ENCODE data around the gene UBQLN1.

UBQLN1 gene

GRCh38 chr9:83724436-83724835, 16.7 kb upstream of the UBQLN1 start:
- ATAC-seq, result no peak
- TF ChIP-seq POU6F1 (CRISPR knock-in tag; IDR thresholded peaks at IDR 0.05; ENCODE audit: borderline replicate concordance, low read depth), result no peak
- no peak for TF ChIP-seq ZC3H10 (CRISPR knock-in tag; IDR thresholded peaks at IDR 0.05)

DNA sequence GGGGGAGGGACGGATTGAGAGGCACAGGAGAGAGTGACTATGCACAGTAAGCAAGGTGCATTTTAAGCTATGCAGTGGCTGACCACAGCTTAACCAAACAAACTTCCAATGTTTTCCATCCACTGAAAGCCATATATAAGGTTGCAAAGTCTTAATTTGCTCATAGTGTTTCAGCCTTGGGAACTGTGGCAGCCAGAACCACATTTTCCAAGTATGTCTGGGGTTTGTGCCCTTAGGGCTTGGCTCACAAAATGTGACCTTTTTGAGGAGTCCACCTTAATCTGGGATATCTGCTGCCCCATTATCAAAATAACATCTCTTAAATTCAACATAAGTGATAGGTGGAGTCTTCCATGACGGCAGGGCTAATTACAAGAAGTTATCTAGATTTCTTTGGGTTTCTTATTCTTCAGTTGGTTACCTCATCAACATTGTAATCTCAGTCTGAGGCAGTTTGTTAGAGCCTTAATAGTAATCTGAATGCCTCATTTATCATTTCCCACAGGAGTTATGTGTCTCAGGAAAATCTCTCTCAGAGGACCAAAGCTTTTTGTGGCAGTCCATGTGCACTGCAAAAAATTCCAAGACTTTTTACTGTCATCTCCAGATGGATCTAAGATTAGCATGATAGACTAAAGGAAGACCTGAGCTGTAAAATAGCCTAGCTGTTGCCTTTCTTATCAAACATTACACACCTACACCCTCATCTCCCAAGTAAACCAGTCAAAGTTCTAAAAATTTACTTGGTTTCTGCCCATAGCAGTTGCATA, 15.2 kb upstream of the UBQLN1 start:
- TF ChIP-seq CSRNP3 (CRISPR knock-in tag; IDR thresholded peaks at IDR 0.05) (no peak), BACH2 (CRISPR knock-in tag; IDR thresholded peaks at IDR 0.05; ENCODE audit: borderline replicate concordance) (no peak), ZNF70 (CRISPR knock-in tag; IDR thresholded peaks at IDR 0.05) (no peak), SNAI2 (CRISPR knock-in tag; IDR thresholded peaks at IDR 0.05) (no peak), ARNTL (CRISPR knock-in tag; IDR thresholded peaks at IDR 0.05; ENCODE audit: borderline replicate concordance, low read depth) (no peak), GLIS3 (CRISPR knock-in tag; IDR thresholded peaks at IDR 0.05) (no peak), RARB (CRISPR knock-in tag; IDR thresholded peaks at IDR 0.05) (no peak)
- no peak for ATAC-seq

DNA sequence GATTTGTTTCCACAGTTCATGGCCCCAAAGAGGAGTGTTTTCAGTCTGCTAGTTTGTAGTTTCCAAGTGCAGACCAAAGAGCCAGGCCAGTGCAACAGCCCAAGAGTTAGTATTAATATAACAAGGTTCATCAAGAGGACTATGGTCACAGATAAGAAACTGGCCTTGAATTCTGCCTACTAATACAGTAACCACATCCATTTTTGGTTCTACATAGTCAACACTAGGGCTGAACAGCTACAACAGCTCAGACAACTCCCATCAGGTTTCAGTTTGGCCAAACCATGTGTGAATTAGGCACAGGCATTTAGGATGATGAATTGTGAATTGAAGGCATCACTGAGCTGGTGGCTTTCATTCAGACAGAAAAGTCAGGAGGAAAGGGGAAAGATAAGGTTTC, 13.8 kb upstream of the UBQLN1 start:
- no peak for ATAC-seq
- TF ChIP-seq PPARA (CRISPR knock-in tag; IDR thresholded peaks at IDR 0.05; ENCODE audit: borderline replicate concordance), result no peak
- TF ChIP-seq ZFP30 (CRISPR knock-in tag; IDR thresholded peaks at IDR 0.05), result no peak
- no peak for TF ChIP-seq ZNF8 (CRISPR knock-in tag; IDR thresholded peaks at IDR 0.05)
- no peak for TF ChIP-seq BACH2 (CRISPR knock-in tag; IDR thresholded peaks at IDR 0.05; ENCODE audit: borderline replicate concordance)
- no peak for TF ChIP-seq RARB (CRISPR knock-in tag; IDR thresholded peaks at IDR 0.05)
- TF ChIP-seq, protein P1, sequence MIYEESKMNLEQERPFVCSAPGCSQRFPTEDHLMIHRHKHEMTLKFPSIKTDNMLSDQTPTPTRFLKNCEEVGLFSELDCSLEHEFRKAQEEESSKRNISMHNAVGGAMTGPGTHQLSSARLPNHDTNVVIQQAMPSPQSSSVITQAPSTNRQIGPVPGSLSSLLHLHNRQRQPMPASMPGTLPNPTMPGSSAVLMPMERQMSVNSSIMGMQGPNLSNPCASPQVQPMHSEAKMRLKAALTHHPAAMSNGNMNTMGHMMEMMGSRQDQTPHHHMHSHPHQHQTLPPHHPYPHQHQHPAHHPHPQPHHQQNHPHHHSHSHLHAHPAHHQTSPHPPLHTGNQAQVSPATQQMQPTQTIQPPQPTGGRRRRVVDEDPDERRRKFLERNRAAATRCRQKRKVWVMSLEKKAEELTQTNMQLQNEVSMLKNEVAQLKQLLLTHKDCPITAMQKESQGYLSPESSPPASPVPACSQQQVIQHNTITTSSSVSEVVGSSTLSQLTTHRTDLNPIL (CRISPR knock-in tag; IDR thresholded peaks at IDR 0.05; ENCODE audit: low read depth), result no peak
- no peak for TF ChIP-seq GLIS3 (CRISPR knock-in tag; IDR thresholded peaks at IDR 0.05)

- no peak for TF ChIP-seq ARNTL (CRISPR knock-in tag; IDR thresholded peaks at IDR 0.05; ENCODE audit: borderline replicate concordance, low read depth)
- no peak for TF ChIP-seq OSR1 (CRISPR knock-in tag; IDR thresholded peaks at IDR 0.05)
- no peak for TF ChIP-seq POU6F1 (CRISPR knock-in tag; IDR thresholded peaks at IDR 0.05; ENCODE audit: borderline replicate concordance, low read depth)
- no peak for TF ChIP-seq CSDC2 (CRISPR knock-in tag; IDR thresholded peaks at IDR 0.05)
- no peak for TF ChIP-seq ZNF8 (CRISPR knock-in tag; IDR thresholded peaks at IDR 0.05)
- TF ChIP-seq, protein P1 (CRISPR knock-in tag; IDR thresholded peaks at IDR 0.05; ENCODE audit: low read depth), result no peak
- no peak for TF ChIP-seq TOX (CRISPR knock-in tag; IDR thresholded peaks at IDR 0.05; ENCODE audit: borderline replicate concordance)
- no peak for TF ChIP-seq ESRRG (CRISPR knock-in tag; IDR thresholded peaks at IDR 0.05)
- TF ChIP-seq PATZ1 (CRISPR knock-in tag; IDR thresholded peaks at IDR 0.05; ENCODE audit: borderline replicate concordance), result no peak
- TF ChIP-seq ZFP30 (CRISPR knock-in tag; IDR thresholded peaks at IDR 0.05), result no peak
- TF ChIP-seq RARB (CRISPR knock-in tag; IDR thresholded peaks at IDR 0.05), result no peak
- TF ChIP-seq, protein P2, sequence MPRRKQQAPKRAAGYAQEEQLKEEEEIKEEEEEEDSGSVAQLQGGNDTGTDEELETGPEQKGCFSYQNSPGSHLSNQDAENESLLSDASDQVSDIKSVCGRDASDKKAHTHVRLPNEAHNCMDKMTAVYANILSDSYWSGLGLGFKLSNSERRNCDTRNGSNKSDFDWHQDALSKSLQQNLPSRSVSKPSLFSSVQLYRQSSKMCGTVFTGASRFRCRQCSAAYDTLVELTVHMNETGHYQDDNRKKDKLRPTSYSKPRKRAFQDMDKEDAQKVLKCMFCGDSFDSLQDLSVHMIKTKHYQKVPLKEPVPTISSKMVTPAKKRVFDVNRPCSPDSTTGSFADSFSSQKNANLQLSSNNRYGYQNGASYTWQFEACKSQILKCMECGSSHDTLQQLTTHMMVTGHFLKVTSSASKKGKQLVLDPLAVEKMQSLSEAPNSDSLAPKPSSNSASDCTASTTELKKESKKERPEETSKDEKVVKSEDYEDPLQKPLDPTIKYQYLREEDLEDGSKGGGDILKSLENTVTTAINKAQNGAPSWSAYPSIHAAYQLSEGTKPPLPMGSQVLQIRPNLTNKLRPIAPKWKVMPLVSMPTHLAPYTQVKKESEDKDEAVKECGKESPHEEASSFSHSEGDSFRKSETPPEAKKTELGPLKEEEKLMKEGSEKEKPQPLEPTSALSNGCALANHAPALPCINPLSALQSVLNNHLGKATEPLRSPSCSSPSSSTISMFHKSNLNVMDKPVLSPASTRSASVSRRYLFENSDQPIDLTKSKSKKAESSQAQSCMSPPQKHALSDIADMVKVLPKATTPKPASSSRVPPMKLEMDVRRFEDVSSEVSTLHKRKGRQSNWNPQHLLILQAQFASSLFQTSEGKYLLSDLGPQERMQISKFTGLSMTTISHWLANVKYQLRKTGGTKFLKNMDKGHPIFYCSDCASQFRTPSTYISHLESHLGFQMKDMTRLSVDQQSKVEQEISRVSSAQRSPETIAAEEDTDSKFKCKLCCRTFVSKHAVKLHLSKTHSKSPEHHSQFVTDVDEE (CRISPR knock-in tag; IDR thresholded peaks at IDR 0.05), result no peak
- TF ChIP-seq ZNF70 (CRISPR knock-in tag; IDR thresholded peaks at IDR 0.05), result no peak
- no peak for TF ChIP-seq ZC3H10 (CRISPR knock-in tag; IDR thresholded peaks at IDR 0.05)
- TF ChIP-seq TCF4 (CRISPR knock-in tag; IDR thresholded peaks at IDR 0.05; ENCODE audit: borderline replicate concordance), result no peak
- no peak for TF ChIP-seq GLIS3 (CRISPR knock-in tag; IDR thresholded peaks at IDR 0.05)
- no peak for TF ChIP-seq PPARA (CRISPR knock-in tag; IDR thresholded peaks at IDR 0.05; ENCODE audit: borderline replicate concordance)
- no peak for TF ChIP-seq BACH2 (CRISPR knock-in tag; IDR thresholded peaks at IDR 0.05; ENCODE audit: borderline replicate concordance)
- ATAC-seq, result no peak
Observed at GRCh38 chr9:83715794-83716193, 8.0 kb upstream of the UBQLN1 start.
